RKO (cell line): Measurements from ENCODE around the gene MB.

Experiments
- DNase-seq: peaks from one replicate; pipeline ENCODE4 v3.0.0-alpha.2; 2016; ENCODE audit warnings: low spot score

Gene MB

GRCh38 chr22:35615156-35615555 lies 2.0 kb downstream of the MB start:
- no peak for DNase-seq

- no peak for DNase-seq
Observed at GRCh38 chr22:35614404-35614803, 2.7 kb downstream of the MB start.

- DNase-seq: no peak
Observed at GRCh38 chr22:35612903-35613302, 4.2 kb downstream of the MB start.

- DNase-seq: no peak
Observed at GRCh38 chr22:35611891-35612576, 5.1 kb downstream of the MB start.

GRCh38 chr22:35611200-35611890 lies 5.8 kb downstream of the MB start:
- DNase-seq: no peak

GRCh38 chr22:35610741-35611140 lies 6.4 kb downstream of the MB start:
- no peak for DNase-seq

- DNase-seq: no peak
Observed at GRCh38 chr22:35609761-35610160, 7.4 kb downstream of the MB start.

- DNase-seq: no peak
Observed at GRCh38 chr22:35609261-35609660, 7.9 kb downstream of the MB start.

GRCh38 chr22:35608088-35608487 lies 9.0 kb downstream of the MB start:
- no peak for DNase-seq

- no peak for DNase-seq
Observed at GRCh38 chr22:35606916-35607315, 10.2 kb downstream of the MB start.

GRCh38 chr22:35605851-35606481 lies 11.2 kb downstream of the MB start:
- no peak for DNase-seq

- DNase-seq: no peak
Observed at GRCh38 chr22:35605369-35605680, 11.8 kb downstream of the MB start.

- no peak for DNase-seq
Observed at GRCh38 chr22:35604621-35605368, 12.3 kb downstream of the MB start.

- DNase-seq: no peak
Observed at GRCh38 chr22:35601743-35602615, 15.2 kb downstream of the MB start.

GRCh38 chr22:35601013-35601580 lies 16.0 kb downstream of the MB start:
- no peak for DNase-seq

GRCh38 chr22:35600476-35600875 lies 16.7 kb downstream of the MB start:
- DNase-seq: no peak

GRCh38 chr22:35599364-35599763 lies 17.8 kb downstream of the MB start:
- no peak for DNase-seq

- DNase-seq: no peak
Observed at GRCh38 chr22:35598396-35598710, 18.8 kb downstream of the MB start.

- DNase-seq: no peak
Observed at GRCh38 chr22:35597692-35598395, 19.3 kb downstream of the MB start.

- DNase-seq: no peak
Observed at GRCh38 chr22:35596821-35597220, 20.3 kb downstream of the MB start.

GRCh38 chr22:35594686-35595085 lies 22.4 kb downstream of the MB start:
- no peak for DNase-seq
